SH-SY5Y (cell line): Measurements from ENCODE around the gene ERCC2.

ENCODE experiments used
- GATA2 ChIP-seq: IDR thresholded peaks from 2 replicates; pipeline ENCODE4 v1.6.1; 2011; ENCODE audit warnings: mild to moderate bottlenecking, low read depth, low read length
- GATA3 ChIP-seq: IDR thresholded peaks from 2 replicates; pipeline ENCODE4 v1.6.1; 2011; ENCODE audit warnings: low read depth, mild to moderate bottlenecking, low read length, moderate library complexity

DNA sequence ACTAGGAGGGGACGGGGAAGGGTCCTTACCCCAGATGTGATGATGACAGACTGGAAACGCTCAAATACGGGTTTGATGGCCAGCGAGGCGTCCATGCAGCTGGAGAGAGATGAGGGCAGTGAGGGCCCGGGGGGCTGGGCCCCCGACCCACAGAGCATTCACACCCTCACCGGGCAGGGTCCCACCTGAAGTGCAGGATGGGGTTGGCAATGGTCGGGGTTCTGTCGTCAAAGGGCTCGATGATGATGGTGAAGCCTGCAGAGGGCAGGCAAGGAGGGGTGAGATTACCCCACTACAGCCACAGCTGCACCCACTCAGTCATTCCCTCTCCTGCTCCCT lies 13.0 kb downstream of the ERCC2 start:
- no peak for TF ChIP-seq GATA2
- TF ChIP-seq GATA3: no peak
